GM21786 (cell line): ENCODE measurements around the gene FAM174A.
A peak's percentile ranks its signal among the peaks of the same experiment; 100 is the strongest.

Experiments
- ATAC-seq: cut with Tn5 transposase; IDR thresholded peaks from one replicate; pipeline ENCODE4 v1.9.1; 2021; ENCODE audit not compliant: unreplicated experiment

The FAM174A gene

DNA sequence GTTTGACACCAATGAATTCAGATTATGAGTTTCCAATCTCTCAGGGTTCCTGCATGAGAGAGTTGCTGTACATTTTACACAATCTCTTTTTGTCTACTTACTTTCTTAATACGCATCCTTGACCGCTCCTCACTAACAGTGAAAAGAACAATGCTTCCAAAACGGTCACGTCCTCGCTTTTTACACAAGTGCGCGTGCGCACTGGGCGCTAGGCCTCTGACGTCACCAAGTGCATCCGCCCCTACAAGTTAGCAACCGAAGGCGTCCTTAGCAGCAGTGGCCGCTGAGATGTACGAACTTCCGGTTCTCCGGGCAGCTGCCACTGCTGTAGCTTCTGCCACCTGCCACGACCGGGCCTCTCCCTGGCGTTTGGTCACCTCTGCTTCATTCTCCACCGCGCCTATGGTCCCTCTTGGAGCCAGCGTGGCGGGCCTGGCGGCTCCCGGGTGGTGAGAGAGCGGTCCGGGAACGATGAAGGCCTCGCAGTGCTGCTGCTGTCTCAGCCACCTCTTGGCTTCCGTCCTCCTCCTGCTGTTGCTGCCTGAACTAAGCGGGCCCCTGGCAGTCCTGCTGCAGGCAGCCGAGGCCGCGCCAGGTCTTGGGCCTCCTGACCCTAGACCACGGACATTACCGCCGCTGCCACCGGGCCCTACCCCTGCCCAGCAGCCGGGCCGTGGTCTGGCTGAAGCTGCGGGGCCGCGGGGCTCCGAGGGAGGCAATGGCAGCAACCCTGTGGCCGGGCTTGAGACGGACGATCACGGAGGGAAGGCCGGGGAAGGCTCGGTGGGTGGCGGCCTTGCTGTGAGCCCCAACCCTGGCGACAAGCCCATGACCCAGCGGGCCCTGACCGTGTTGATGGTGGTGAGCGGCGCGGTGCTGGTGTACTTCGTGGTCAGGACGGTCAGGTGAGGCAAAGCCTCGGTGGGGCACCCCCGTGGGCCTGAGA lies at the start of gene FAM174A:
TSS of gene FAM174A (plus strand) at position 315 of the 946 bp plus-strand sequence. CDS start at position 472, 157 bp downstream.
- ATAC-seq, result peak; percentile 98

DNA sequence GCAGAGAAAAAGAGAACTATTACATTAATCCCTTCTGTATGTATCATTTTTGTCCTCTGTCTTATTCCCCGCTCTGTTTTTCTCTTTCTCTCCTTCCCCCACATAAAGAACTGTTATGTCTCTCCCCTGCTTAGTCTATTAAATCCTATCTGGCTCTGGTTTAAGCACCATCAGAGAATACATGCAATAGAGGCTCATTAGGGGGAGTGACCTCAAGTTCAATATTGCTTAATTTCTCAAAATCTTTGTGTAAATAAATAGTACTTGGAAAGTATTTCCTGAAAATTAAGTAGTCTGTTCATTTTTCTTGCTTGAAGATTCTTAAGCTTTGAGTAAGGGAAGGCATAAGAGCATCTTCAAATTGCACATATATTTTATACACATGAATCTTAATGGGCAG lies 41.2 kb upstream of the FAM174A start:
- ATAC-seq, result no peak

DNA sequence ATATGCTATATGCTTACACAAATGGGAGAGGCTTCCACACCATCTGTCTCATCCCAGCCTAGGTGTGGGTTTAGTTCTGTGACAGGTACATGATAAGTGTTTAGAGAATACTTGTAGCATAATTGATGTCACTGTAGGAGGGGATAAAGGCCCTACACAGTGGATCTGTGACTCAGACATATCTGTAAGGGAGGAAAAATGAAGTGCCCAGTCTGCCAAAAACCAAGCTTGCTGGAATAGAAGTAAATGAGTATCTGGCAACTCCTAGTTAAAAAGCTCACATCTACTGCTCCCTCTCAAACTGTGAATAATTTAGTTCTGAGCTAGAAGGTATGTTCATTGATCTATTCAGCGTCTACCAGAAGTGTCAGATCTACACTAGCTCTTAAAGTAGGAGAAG lies 38.9 kb upstream of the FAM174A start:
- ATAC-seq, result no peak

DNA sequence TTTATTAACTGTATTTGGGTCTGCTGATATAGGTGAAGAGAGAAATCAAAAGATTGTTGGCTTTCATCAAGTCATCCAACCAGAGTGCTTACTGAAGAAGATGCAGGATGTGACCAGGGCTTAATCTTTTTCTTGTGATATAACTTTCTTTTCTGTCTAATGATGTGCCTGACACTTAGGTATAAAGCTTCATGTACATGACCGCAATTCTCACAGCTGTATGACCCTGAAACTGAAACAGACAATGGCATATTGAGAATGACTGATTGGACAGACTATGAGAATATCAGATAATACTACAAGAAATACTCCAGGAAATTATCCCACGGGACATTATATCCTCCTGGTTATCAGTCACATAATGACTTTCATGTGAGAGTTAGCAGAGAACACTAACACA lies 32.5 kb upstream of the FAM174A start:
- no peak for ATAC-seq

DNA sequence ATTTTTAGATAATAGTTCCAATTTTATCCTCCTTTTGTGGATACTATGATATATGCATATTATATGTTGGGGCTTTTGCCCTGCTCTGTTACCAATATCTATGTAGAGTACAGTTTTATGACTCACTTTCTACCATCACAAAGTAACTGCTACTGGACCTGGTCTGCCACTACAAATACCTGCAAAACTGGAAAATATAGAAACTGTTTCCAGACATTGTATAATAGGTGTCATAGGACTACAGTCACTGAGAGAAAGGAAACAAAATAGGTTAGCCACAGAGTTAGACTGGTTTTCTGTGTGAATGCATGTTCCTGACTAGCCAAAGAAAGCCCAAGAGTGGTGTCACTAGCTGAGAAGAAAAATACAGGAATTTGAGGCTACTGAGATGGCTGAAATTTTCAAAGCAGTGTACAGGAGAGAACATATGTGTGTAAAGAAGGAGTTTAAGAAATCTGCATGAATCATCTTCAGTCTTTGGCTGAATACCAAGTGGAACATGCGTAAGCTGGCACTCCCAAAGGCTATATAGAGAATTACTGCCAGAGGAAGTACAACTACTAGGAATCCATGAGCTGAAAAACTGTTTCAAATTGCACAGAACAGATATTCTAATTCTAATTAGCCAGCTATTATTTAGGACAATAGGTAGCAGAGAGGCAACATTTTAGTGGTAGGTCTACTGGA lies 29.0 kb upstream of the FAM174A start:
- no peak for ATAC-seq

DNA sequence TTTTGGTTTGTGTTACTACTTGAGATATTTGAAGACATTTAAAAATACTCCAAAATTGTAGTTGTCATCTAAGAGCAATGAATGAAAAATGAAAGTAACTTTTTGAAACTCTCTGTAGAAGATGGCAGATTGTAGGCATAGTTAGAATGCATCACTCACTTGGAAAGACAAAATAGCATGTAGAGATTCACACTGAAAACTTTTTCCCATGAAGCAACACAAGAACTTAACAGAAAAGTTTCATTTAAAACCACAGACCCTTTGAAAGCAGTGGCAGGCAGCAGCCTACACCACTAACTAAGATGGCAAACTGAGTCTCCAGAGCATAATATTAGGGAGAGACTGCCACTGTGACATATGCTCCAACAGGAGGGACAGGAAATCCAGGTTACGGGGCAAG lies 18.9 kb upstream of the FAM174A start:
- peak; percentile 51 for ATAC-seq

DNA sequence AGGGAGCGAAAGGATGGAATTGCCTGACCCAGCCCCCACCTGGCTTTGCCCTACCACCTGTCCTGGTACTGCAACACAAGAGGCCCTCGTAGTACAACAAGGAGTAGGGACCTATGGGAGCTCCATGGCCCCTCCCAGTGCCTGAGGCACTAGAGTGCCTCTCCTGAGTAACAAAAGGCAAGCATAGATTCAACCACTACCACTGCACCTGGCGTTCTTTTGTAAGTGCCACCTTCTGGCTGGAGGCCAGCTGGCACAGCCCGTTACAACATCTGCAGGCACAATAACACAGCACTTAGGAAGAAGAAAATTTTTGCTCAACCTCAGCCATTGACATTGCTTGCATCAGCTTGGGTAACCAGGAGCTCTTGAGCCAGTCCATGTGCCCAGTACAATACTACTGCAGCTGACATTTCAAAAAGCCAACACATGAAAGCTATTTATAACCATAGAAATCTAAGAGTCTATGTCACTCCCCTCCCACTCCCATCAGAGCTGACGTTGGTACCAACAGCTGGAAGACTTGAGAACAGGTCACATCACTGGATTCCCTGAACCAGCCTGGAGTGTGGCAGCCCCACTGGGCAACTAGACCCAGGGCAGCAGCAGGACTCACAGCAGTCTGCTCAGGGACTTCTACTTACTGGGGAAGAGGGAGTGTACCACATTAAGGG lies 17.7 kb upstream of the FAM174A start:
- no peak for ATAC-seq

DNA sequence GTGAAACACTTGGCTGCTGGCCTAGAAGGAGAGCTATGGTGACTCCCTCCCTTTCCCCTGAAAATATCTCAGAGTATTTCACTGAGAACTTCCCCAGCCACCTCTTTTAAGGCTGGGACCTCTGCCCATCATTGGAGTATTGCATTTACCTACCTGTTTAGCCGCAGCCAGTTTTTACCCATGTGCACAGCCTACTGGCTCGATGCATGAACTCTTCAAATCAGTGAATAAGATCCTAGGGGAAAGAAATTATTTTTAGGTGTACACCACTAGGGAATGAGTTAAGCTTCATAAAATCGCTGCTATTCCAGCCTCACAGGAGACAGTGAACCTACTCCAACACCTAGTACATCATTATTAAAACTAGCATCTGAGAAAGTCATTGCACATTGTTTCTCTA lies 16.8 kb upstream of the FAM174A start:
- no peak for ATAC-seq

DNA sequence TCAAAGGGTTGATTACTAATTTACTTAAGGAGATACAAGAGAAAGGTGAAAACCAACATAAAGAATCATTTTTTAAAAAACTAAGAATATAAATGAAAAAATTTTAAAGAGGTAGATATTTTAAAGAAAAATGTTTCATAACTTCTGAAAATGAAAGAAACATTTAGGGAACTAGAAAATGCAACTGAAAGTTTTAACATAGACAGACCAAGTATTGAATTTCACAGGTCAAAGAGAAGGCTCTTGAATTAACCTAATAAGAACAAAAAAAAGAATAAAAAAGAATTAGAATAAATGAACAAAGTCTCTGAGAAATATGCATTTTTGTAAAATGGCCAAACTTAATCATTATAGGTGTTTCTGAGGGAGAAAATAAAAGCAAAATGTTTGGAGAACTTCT lies 16.1 kb upstream of the FAM174A start:
- ATAC-seq, result peak; percentile 60

DNA sequence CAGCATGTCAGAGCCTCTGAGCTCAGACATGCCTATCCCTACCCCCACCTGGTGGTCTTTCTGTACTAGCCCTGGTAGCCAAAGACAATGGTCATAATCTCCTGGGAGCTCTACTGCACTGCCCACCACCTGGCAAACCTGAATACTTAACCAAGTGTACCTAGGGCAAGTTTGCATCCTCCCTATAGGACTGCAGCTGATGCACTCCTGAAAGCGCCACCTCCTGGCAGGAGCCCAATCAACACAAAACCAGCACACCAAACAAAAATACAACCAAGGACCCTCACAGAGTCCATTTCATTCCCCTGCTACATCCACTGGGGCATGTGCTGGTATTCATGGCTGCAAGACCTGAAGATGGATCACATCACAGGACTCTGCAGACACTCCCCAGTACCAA lies 14.8 kb upstream of the FAM174A start:
- ATAC-seq, result no peak

DNA sequence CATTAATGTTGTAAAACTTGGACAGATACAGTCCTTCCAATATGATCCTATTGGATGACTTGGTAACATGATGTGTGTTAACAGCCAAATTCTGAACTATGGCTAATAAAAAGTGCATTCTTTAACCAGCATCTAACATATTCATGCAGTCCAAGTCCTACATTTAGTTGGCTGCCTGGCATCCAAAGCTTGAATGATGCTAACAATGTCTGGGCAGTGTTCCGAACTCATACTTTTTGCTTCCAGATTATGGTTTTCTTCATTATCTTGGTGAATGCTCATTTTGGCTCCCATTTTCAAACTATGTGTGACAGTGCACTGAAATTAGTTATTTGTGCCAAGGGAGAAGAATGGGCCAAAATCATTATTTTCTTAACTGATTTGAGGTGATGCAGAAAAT lies 2.8 kb downstream of the FAM174A start:
- no peak for ATAC-seq

DNA sequence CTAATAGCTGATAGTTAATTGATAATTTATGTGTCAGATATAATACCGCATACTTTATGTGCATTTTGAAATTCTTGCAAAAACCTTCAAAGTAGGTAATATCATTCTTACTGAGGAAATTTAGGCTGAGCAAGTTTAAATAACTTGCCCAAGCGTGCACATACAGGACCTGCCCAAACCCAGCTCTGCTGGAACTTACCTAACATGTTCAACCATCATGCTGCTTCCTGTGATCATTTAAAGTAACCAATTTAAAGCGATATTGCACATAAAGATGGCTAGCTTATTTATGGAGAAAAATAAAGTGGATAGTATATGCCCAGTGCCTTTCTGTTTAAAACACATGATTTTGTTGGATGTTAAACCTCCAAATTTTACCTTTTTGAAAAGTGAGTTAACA lies 4.3 kb downstream of the FAM174A start:
- ATAC-seq, result no peak

DNA sequence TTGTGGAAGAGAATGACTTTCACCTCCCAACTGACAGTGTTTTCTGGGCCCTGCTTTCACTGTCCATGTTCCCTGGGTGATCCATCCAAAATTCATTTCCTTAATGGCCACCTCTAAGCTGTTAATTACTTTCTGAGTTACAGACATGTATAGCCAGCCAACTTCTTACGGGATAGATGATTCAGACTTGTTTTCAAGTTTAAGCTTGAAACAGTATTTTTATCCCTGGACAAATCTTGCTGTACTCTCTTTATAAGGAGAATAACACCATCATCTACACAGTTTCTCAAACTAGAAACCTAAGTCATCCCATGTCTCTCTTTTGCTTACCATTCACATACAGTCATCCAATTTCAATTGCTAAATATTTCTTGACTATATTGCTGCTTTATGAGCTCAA lies 6.9 kb downstream of the FAM174A start:
- no peak for ATAC-seq

DNA sequence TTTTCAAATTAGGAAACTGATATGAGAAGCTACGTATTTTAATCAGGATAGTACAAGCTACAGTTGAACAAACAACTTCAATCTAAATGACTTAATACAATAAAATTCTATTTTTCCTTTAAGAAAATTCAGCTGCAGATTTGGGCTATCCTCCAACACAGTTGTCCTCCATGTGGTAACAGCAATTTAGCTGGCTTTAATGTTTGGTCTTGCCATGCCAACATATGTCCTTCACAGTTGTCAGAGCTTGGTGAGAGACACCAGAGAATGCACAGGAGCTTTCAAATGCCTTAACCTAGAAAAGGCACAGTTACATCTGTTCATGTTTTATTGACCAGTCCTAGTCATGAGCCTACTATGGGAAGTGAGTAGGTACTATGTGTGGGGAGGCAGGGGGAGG lies 10.8 kb downstream of the FAM174A start:
- ATAC-seq, result no peak

DNA sequence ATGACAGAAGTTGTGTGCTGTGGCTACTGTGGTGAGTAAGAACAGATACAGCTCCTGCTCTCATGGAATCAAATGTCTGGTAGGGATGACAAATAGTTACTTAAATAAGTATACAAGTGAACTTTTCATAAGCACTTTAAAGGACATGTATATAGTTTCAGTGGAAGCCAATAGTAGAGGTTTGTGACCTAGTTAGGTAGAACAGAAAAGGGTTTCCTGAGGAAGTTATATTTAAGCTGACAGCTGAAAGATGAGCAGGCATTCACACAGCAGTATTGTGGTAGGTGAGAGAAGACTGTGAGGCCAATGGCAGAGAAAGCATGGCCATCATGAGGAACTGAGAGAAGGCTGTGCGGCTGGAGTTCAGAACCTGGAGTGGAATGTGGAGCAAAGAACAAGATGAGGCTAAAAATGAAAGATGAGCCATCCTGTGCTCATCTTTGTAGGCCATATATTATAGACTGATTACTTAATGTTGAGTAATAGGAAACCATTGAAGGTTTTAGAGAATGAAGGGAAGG lies 15.4 kb downstream of the FAM174A start:
- peak; percentile 94 for ATAC-seq

DNA sequence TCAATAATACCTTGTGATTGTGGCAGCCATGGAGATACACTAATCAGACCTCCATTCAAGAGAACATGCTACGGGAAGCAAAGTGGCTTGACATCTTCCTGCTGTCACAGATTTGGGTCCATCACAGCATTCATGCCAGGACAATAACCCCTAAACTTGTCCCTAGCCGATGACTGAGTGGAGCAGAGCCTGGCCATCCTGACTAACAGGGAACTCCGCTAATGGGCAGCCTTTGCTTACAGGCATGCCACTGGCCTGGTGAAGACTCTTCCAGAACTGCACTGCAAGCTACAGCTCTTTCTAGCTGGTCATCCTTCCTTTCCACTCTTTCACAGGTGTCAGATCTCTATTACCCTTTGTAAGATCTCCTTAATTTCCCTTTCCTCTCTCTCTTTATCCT lies 16.0 kb downstream of the FAM174A start:
- no peak for ATAC-seq

DNA sequence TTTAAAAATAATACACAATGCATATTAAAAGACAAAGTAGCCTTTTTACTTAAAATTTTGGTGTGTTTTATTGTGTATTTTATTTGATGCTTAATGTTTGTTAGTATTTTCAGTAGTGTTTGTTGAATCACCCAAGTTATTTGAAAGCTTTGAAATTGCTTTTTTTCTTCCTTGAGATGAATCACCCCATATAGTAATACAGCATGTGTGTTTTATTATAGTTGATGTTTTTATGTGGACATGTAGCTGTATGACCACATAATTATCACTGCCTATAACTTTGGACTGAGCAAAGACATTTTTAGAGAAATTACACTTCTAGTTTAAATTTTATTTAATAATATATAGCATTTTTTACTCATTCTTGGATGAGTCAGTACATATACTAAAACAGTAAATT lies 18.0 kb downstream of the FAM174A start:
- no peak for ATAC-seq

DNA sequence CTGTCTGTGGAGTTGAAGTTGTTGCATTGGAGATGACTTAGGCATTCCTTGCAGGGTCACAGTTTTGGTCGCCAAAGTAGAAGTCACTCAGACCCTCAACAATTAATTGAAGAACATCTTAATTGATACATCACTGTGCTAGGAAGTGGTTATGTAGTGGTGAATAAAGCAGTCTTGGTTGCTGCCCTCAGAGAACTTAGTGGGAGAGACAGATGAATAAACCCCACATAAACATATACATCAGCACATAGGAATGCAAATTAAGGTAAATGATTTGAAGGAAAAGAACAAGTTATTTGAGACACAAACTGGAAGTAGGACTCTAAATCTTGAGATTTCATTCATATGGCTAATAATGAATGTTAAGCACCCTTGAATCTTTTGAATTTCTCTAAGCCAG lies 25.7 kb downstream of the FAM174A start:
- ATAC-seq, result no peak

DNA sequence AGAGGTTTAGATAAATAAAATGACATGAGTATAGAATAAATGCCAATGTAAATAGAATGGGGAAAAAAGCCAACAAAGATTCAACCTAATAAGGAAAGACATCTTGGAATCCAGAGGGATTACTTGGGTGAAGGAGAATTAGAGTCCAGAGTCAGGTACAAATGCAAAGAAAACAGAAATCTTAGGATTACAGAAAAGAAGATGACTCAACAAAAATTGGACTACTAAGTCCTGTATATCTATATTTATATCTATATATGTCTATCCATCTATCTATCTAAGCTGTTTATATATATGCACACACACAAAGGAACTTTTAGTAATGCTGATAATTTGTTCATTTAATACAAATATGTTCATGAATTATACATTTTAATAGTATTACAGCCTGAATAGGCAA lies 27.6 kb downstream of the FAM174A start:
- no peak for ATAC-seq

DNA sequence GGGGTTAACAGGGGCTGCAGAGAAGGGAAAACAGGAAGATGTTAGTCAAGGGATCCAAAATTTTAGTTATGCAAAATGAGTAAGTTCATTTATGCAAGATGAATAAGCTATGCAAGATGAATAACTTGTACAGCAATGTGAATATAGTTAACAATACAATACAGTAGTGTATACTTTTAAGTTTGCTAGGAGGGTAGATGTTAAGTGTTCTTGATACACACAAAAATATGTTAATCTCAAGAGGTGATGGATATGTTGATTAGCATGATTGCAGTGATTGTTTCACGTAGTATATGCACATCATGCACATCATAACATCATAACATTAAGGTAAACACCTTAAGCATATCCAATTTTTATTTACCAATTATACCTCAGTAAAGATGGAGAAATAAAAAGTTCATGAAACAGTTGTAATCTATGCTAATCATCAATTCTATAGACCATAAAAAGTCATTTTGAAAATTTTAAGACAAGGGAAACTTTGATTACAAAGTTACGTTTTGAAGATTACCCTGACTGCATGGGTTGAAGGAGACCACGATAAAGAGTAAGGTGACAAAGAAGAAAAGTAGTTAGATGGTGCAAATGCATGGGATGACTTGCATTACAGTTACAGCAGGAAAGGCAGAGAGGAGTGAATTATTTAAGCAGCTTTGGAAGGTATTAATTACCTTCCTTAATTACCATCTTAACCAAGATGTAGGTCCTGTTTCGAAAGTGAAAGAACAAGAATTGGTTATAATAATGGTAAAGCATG lies 31.4 kb downstream of the FAM174A start:
- ATAC-seq, result no peak

DNA sequence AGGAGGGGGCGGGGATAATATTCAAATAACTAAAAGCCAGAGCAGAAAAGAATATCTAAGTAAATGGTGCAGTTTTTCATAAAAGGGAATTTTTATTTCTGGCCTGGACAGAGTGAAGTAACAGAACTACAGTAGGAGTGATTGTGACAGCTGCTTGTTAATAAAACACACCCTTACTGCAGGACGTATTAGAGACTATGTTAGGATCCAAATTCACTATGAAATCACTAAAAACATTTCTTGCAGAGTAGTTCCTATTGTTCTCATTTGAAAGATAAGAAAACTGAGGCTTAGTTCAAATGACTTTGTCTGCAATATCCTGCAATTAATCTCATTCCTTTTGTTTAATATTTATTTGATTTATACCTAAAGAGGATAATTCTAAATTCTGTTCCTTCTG lies 39.5 kb downstream of the FAM174A start:
- ATAC-seq, result no peak
